SK-N-SH (cell line): Measurements from ENCODE around the gene AEN. TPM values are rescaled to one million over a fixed set of nuclear protein-coding genes. Genes with fewer than 3 reads are reported as not detected.

Experiments used
- CTCF ChIA-PET: fragments of 300-600, 350-600 bp; formaldehyde crosslinking; extraction: SDS; loops from one replicate; lab custom pipeline; 2021; lab: Yijun Ruan, JAX
- POLR2A ChIA-PET: fragments of 350-600 bp; sonication (Branson Sonifier 250); formaldehyde crosslinking; extraction: SDS; loops from one replicate; lab custom pipeline; 2020; ENCODE audit warnings: antibody characterized with exemption, inconsistent platforms; lab: Yijun Ruan, JAX
- DNase-seq: peaks from one replicate; pipeline ENCODE4 v3.0.0; 2012
- H2AFZ ChIP-seq: fragments of 200-600 bp; sonication (generic); 2 replicates; pipeline ENCODE4 v1.8.1; 2016; ENCODE audit warnings: antibody characterized with exemption, mild to moderate bottlenecking, low read depth
- H3F3A ChIP-seq: fragments of 200-600 bp; sonication (generic); replicated peaks from 2 replicates; pipeline ENCODE3; 2016; ENCODE audit warnings: antibody characterized with exemption, mild to moderate bottlenecking; ENCODE audit not compliant: insufficient read depth
- H3K27ac ChIP-seq, 2 experiments: fragments of 200-500 bp in 1 of 2; fragments of 200-600 bp in 1 of 2; sonication (Bioruptor generic) in 1 of 2; sonication (generic), shearing (Covaris generic) in 1 of 2; 2 replicates each; pipeline versions ENCODE4 v1.5.1 to v1.6.1; 2014 to 2016; ENCODE audit warnings: low read depth in 2 of 2, inconsistent platforms in 1 of 2, low read length in 1 of 2, mild to moderate bottlenecking in 1 of 2, mixed read lengths in 1 of 2
- H3K27me3 ChIP-seq: fragments of 200-600 bp; sonication (generic), shearing (Covaris generic); 2 replicates; pipeline ENCODE4 v1.6.1; 2016; ENCODE audit warnings: mixed run types; ENCODE audit not compliant: insufficient read depth
- H3K36me3 ChIP-seq, 2 experiments: fragments of 200-500 bp in 1 of 2; fragments of 200-600 bp in 1 of 2; sonication (Bioruptor generic) in 1 of 2; sonication (generic) in 1 of 2; replicated peaks in 1 of 2; 2 replicates each; pipeline versions ENCODE3 to v1.5.1; 2014 to 2016; ENCODE audit warnings: low read length in 1 of 2, mild to moderate bottlenecking in 1 of 2; ENCODE audit not compliant: insufficient read depth in 2 of 2, control insufficient read depth in 1 of 2
- H3K4me1 ChIP-seq, 2 experiments: fragments of 200-500 bp in 1 of 2; fragments of 200-600 bp in 1 of 2; sonication (Bioruptor generic) in 1 of 2; sonication (generic), shearing (Covaris generic) in 1 of 2; 2 replicates each; pipeline versions ENCODE4 v1.5.1 to v1.6.1; 2014 to 2016; ENCODE audit warnings: low read depth in 1 of 2, low read length in 1 of 2, mixed run types in 1 of 2; ENCODE audit not compliant: insufficient read depth in 2 of 2, control insufficient read depth in 1 of 2
- H3K4me2 ChIP-seq: fragments of 200-600 bp; sonication (generic), shearing (Covaris generic); 2 replicates; pipeline ENCODE4 v1.6.1; 2017; ENCODE audit warnings: mixed run types
- H3K4me3 ChIP-seq, 2 experiments: fragments of 200-500 bp in 1 of 2; fragments of 200-600 bp in 1 of 2; sonication (Bioruptor generic) in 1 of 2; sonication (generic), shearing (Covaris generic) in 1 of 2; 2 replicates each; pipeline versions ENCODE4 v1.5.1 to v1.8.1; 2014 to 2016; ENCODE audit warnings: low read depth in 2 of 2, inconsistent platforms in 1 of 2, low read length in 1 of 2, mild to moderate bottlenecking in 1 of 2, mixed read lengths in 1 of 2, moderate library complexity in 1 of 2
- H3K79me2 ChIP-seq: fragments of 200-600 bp; sonication (generic); 2 replicates; pipeline ENCODE4 v1.8.1; 2017; ENCODE audit warnings: mild to moderate bottlenecking; ENCODE audit not compliant: insufficient read depth
- H3K9ac ChIP-seq: fragments of 200-600 bp; sonication (generic); 2 replicates; pipeline ENCODE4 v1.6.1; 2017; ENCODE audit warnings: mixed run types
- H3K9me2 ChIP-seq: fragments of 200-600 bp; sonication (generic); 2 replicates; pipeline ENCODE4 v1.6.1; 2017; ENCODE audit warnings: mixed run types
- H3K9me3 ChIP-seq: fragments of 200-600 bp; sonication (generic); 2 replicates; pipeline ENCODE4 v1.6.1; 2017; ENCODE audit warnings: mixed run types, mild to moderate bottlenecking, moderate library complexity
- H4K20me1 ChIP-seq: fragments of 200-600 bp; sonication (generic); 2 replicates; pipeline ENCODE4 v1.6.1; 2017; ENCODE audit warnings: mild to moderate bottlenecking, mixed run types; ENCODE audit not compliant: insufficient read depth
- CHD2 ChIP-seq: fragments of 150-350 bp; IDR thresholded peaks from 2 replicates; pipeline ENCODE4 v1.6.1; 2018; ENCODE audit warnings: low read length; ENCODE audit not compliant: partially characterized antibody
- ELF1 ChIP-seq: IDR thresholded peaks from 2 replicates; pipeline ENCODE4 v1.4.0; 2012
- EP300 ChIP-seq, 2 experiments: IDR thresholded peaks; 2 replicates each; pipeline versions ENCODE4 v1.4.0 to v1.6.1; 2012; ENCODE audit warnings: borderline replicate concordance in 1 of 2, low read depth in 1 of 2, low read length in 1 of 2
- EZH2phosphoT487 ChIP-seq: fragments of 200-600 bp; sonication (generic); IDR thresholded peaks from 2 replicates; pipeline ENCODE4 v1.6.1; 2017; ENCODE audit warnings: low read depth, mixed run types, mild to moderate bottlenecking, antibody characterized with exemption, moderate library complexity, borderline replicate concordance
- FOSL2 ChIP-seq: IDR thresholded peaks from 2 replicates; pipeline ENCODE4 v1.4.0; 2012; ENCODE audit warnings: low read depth, mild to moderate bottlenecking, moderate library complexity, borderline replicate concordance
- FOXJ3 ChIP-seq: sonication (generic); formaldehyde crosslinking; IDR thresholded peaks from 2 replicates; pipeline ENCODE4 v1.5.1; 2020; ENCODE audit warnings: mild to moderate bottlenecking, missing genetic modification reagents
- FOXM1 ChIP-seq: IDR thresholded peaks from 2 replicates; pipeline ENCODE4 v1.4.0; 2012; ENCODE audit warnings: low read depth, mild to moderate bottlenecking
- GABPA ChIP-seq: IDR thresholded peaks from 2 replicates; pipeline ENCODE4 v1.4.0; 2012; ENCODE audit warnings: low read depth, mild to moderate bottlenecking
- GATA2 ChIP-seq: sonication (generic); formaldehyde crosslinking; IDR thresholded peaks from 2 replicates; pipeline ENCODE4 v1.5.0; 2020; ENCODE audit warnings: mild to moderate bottlenecking, missing genetic modification reagents
- JUND ChIP-seq: IDR thresholded peaks from 2 replicates; pipeline ENCODE4 v1.4.0; 2012
- MEF2A ChIP-seq: IDR thresholded peaks from 2 replicates; pipeline ENCODE4 v1.4.0; 2012; ENCODE audit warnings: low read depth, borderline replicate concordance
- MXI1 ChIP-seq: IDR thresholded peaks from 2 replicates; pipeline ENCODE4 v1.6.1; 2012; ENCODE audit warnings: mild to moderate bottlenecking, low read depth, low read length, improper control_type of control experiment
- NRF1 ChIP-seq: IDR thresholded peaks from 2 replicates; pipeline ENCODE4 v1.6.1; 2012; ENCODE audit warnings: low read depth, mild to moderate bottlenecking, low read length
- RAD21 ChIP-seq: IDR thresholded peaks from 2 replicates; pipeline ENCODE4 v1.6.1; 2012; ENCODE audit warnings: mild to moderate bottlenecking, low read length
- RCOR1 ChIP-seq: fragments of 150-350 bp; IDR thresholded peaks from 2 replicates; pipeline ENCODE4 v1.6.1; 2017; ENCODE audit warnings: antibody characterized with exemption, low read length
- RFX5 ChIP-seq: IDR thresholded peaks from 2 replicates; pipeline ENCODE4 v1.6.1; 2012; ENCODE audit warnings: mild to moderate bottlenecking, improper control_type of control experiment, low read length
- TAF1 ChIP-seq: IDR thresholded peaks from 2 replicates; pipeline ENCODE4 v1.6.1; 2012; ENCODE audit warnings: low read depth, mild to moderate bottlenecking, low read length, moderate library complexity, borderline replicate concordance
- TCF12 ChIP-seq: IDR thresholded peaks from 2 replicates; pipeline ENCODE4 v1.4.0; 2012
- USF1 ChIP-seq: IDR thresholded peaks from 2 replicates; pipeline ENCODE4 v1.4.0; 2012; ENCODE audit warnings: low read depth, borderline replicate concordance
- USF2 ChIP-seq: fragments of 150-350 bp; IDR thresholded peaks from 2 replicates; pipeline ENCODE4 v1.6.1; 2017; ENCODE audit warnings: antibody characterized with exemption, low read length, low read depth, borderline replicate concordance
- YY1 ChIP-seq: IDR thresholded peaks from 2 replicates; pipeline ENCODE4 v1.4.0; 2012; ENCODE audit warnings: low read depth, mild to moderate bottlenecking
- WGBS: methylation state at CpG from one replicate; pipeline ENCODE4 v1.1.6; 2017; ENCODE audit warnings: low lambda C conversion rate; 5-methylcytosine and 5-hydroxymethylcytosine counted together
- polyA plus RNA-seq, 3 experiments: library from polyadenylated mRNA; depleted of rRNA; stranded (reverse); fragments of >200 nt; gene quantifications; 2 replicates each; pipeline ENCODE4 v1.2.3, GENCODE V29; 2012
- TF ChIP-seq, protein P1 (sequence below): IDR thresholded peaks from 2 replicates; pipeline ENCODE4; 2012

The AEN gene
- polyA plus RNA-seq, 1 of the 3 experiments (the other 2 are of a cell fraction): 46.4 TPM

GRCh38 chr15:88654430-88655102, 33.4 kb downstream of the AEN start:
- Histone ChIP-seq H3K27ac (no peak overlapping the region), H4K20me1 (no peaks in the 10 kb centered on the region), H3K4me2 (no peak overlapping the region), H2AFZ (no peak overlapping the region), H3K4me1 (peaks cover 0 to 18% of the 10 kb centered on the region in 2 experiments; a peak in 1 of 4 replicates), H3K9me3 (no peaks in the 10 kb centered on the region), H3F3A (no peaks in the 10 kb centered on the region), H3K9ac (no peak overlapping the region), H3K36me3 (no peaks in the 10 kb centered on the region), H3K9me2 (no peaks in the 10 kb centered on the region), H3K4me3 (no peak overlapping the region), H3K27me3 (no peaks in the 10 kb centered on the region), H3K79me2 (no peaks in the 10 kb centered on the region)
- WGBS: 85% methylated on average over 15 of the region's 18 CpGs
- POLR2A ChIA-PET: interaction anchor here (1.0 kb wide), 1 partner anchor 26 kb away, joined by 3 read pairs; no protein-coding TSS in a partner anchor
- no peak for DNase-seq
- TF ChIP-seq GABPA (no peak), USF1 (no peak), FOXM1 (no peak), NRF1 (no peak), MEF2A (no peak), MXI1 (no peak), FOXJ3 (CRISPR knock-in tag) (no peak), FOSL2 (no peak), RFX5 (no peak)
- CTCF ChIA-PET: interaction anchor here (0.8 to 4.9 kb wide), 7 partner anchors 11 to 523 kb away, joined by 3 to 50 read pairs (median 4); no protein-coding TSS in a partner anchor

- CTCF ChIA-PET: interaction anchor here (0.9 to 4.9 kb wide), 5 partner anchors 11 to 243 kb away, joined by 3 to 50 read pairs (median 4); no protein-coding TSS in a partner anchor
These were observed 34.0 kb downstream of the AEN start for GRCh38 chr15:88655103-88655553.

More at GRCh38 chr15:88655103-88655553, 34.0 kb downstream of the AEN start:
- H3K36me3 ChIP-seq: no peaks in the 10 kb centered on the region
- no peak for TF ChIP-seq ELF1
- no peak for TF ChIP-seq NRF1
- TF ChIP-seq FOSL2: no peak
- TF ChIP-seq TCF12: no peak
- TF ChIP-seq YY1: no peak
- TF ChIP-seq TAF1: no peak
- TF ChIP-seq GATA2: no peak
- no peak for TF ChIP-seq MXI1
- TF ChIP-seq CHD2: no peak
- no peak for TF ChIP-seq RCOR1
- TF ChIP-seq USF2: no peak
- TF ChIP-seq EP300 (IDR thresholded peaks at IDR 0.05; ENCODE audit: borderline replicate concordance in 1 of 2, low read depth in 1 of 2, low read length in 1 of 2): no peak
- TF ChIP-seq EZH2phosphoT487: no peak
- TF ChIP-seq JUND: no peak
- no peak for TF ChIP-seq RAD21
- TF ChIP-seq, protein P1, sequence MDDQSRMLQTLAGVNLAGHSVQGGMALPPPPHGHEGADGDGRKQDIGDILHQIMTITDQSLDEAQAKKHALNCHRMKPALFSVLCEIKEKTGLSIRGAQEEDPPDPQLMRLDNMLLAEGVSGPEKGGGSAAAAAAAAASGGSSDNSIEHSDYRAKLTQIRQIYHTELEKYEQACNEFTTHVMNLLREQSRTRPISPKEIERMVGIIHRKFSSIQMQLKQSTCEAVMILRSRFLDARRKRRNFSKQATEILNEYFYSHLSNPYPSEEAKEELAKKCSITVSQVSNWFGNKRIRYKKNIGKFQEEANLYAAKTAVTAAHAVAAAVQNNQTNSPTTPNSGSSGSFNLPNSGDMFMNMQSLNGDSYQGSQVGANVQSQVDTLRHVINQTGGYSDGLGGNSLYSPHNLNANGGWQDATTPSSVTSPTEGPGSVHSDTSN: no peak
- WGBS: 75% methylated on average over 12 of the region's 14 CpGs
- H2AFZ ChIP-seq: no peak overlapping the region
- no peaks in the 10 kb centered on the region for H3K9me3 ChIP-seq
- no peak overlapping the region for H3K27ac ChIP-seq
- no peaks in the 10 kb centered on the region for H3K79me2 ChIP-seq
- H3K9me2 ChIP-seq: no peaks in the 10 kb centered on the region
- peaks cover 0 to 18% of the 10 kb centered on the region in 2 experiments; a peak in 1 of 4 replicates for H3K4me1 ChIP-seq
- no peak overlapping the region for H3K9ac ChIP-seq
- no peak for DNase-seq
- no peak overlapping the region for H3K4me3 ChIP-seq
- H4K20me1 ChIP-seq: no peaks in the 10 kb centered on the region
- H3F3A ChIP-seq: no peaks in the 10 kb centered on the region
- POLR2A ChIA-PET: no interaction called here
- no peak overlapping the region for H3K4me2 ChIP-seq
- no peaks in the 10 kb centered on the region for H3K27me3 ChIP-seq
